Measurements from ENCODE around the gene AHCYL2. TPM values are rescaled to one million over a fixed set of nuclear protein-coding genes. Genes with fewer than 3 reads are reported as not detected.

AHCYL2 gene
- total RNA-seq, 1 experiment from 2014 or later = 54.6 TPM

DNA sequence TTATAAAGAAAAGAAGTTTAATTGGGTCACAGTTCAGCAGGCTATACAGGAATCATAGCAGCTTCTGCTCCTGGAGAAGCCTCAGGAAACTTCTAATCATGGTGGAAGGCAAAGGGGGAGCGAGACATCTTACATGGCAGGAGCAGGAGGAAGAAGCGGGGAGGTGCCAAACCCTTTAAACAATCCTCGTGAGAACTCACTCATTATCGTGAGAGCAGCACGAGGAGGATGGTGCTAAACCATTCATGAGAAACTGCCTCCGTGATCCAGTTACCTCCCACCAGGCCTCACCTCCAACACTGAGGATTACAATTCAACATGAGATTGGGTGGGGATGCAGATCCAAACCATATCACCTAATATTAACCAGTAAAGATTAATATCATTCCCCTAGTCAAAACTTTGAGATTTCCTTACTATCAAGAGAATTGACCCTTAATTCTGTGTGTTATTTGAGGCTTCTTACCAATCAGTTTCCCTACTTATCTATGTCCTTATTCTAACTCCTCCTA, 38.0 kb upstream of the AHCYL2 start:
- no peak overlapping the region for H3K4me3 Mint-ChIP-seq (ENCODE audit: low read depth, unreplicated experiment)
- TF ChIP-seq, protein P1, sequence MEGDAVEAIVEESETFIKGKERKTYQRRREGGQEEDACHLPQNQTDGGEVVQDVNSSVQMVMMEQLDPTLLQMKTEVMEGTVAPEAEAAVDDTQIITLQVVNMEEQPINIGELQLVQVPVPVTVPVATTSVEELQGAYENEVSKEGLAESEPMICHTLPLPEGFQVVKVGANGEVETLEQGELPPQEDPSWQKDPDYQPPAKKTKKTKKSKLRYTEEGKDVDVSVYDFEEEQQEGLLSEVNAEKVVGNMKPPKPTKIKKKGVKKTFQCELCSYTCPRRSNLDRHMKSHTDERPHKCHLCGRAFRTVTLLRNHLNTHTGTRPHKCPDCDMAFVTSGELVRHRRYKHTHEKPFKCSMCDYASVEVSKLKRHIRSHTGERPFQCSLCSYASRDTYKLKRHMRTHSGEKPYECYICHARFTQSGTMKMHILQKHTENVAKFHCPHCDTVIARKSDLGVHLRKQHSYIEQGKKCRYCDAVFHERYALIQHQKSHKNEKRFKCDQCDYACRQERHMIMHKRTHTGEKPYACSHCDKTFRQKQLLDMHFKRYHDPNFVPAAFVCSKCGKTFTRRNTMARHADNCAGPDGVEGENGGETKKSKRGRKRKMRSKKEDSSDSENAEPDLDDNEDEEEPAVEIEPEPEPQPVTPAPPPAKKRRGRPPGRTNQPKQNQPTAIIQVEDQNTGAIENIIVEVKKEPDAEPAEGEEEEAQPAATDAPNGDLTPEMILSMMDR (IDR thresholded peaks at IDR 0.05; ENCODE audit: unreplicated experiment) = no peak
- no TSS peak for BruUV-seq (replicated peaks)
- no peak for DNase-seq
- peaks cover 9% of the 10 kb centered on the region for H3K4me1 Mint-ChIP-seq (ENCODE audit: low read depth, unreplicated experiment)
- H3K36me3 Mint-ChIP-seq (ENCODE audit: insufficient read depth, unreplicated experiment) = peaks cover 5% of the 10 kb centered on the region
- H3K27me3 Mint-ChIP-seq (ENCODE audit: unreplicated experiment) = peaks cover 41% of the 10 kb centered on the region
- intact Hi-C loops (cut with micrococcal nuclease; ENCODE audit: unreplicated experiment) = no loop called here
- CTCF ChIA-PET = no interaction called here
- no peak overlapping the region for H3K27ac Mint-ChIP-seq (ENCODE audit: unreplicated experiment)
- H3K9me3 Mint-ChIP-seq (ENCODE audit: low read depth, unreplicated experiment) = no peaks in the 10 kb centered on the region

DNA sequence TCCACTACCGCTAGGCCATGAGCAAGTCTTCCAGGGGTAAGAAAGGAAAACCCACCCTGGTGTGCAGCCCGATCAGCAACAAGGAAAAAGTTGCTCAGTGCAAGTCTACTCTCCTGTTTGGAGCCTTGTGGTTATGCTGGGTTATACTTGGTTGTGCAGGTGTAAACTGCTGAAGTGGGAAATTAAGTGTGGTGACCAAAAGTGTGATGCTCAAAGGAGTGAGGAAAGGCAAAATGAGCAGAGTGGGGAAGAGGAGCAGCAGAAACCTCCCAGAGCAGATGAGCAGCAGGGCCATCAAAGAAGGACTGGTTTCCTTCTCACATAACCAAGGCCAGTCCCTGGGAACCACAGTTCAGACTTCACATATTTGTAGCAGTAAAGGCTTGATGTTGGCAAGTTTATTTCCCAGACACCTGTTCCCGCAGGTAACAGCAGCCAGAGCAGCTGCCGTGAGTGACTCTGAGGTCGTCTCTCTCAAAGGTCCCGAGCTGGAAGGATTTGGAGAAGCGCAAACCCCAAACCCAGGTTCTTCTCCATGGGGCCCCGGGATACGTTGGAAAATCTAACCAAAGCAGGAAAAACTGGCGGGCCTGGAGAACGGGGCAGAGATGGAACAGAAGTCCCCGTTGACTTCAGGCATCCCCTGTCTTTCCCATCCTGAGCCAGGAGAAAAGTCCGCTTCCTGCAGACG, 37.0 kb upstream of the AHCYL2 start:
- peaks cover 5% of the 10 kb centered on the region for H3K36me3 Mint-ChIP-seq (ENCODE audit: insufficient read depth, unreplicated experiment)
- H3K4me3 Mint-ChIP-seq (ENCODE audit: low read depth, unreplicated experiment) = peak overlapping the region; percentile 65
- intact Hi-C loops (cut with micrococcal nuclease; ENCODE audit: unreplicated experiment) = no loop called here
- CTCF ChIA-PET = no interaction called here
- DNase-seq = no peak
- BruUV-seq (replicated peaks) = no TSS peak
- no peaks in the 10 kb centered on the region for H3K9me3 Mint-ChIP-seq (ENCODE audit: low read depth, unreplicated experiment)
- peaks cover 51% of the 10 kb centered on the region for H3K27me3 Mint-ChIP-seq (ENCODE audit: unreplicated experiment)
- TF ChIP-seq, protein P1 (IDR thresholded peaks at IDR 0.05; ENCODE audit: unreplicated experiment) = no peak
- no peak overlapping the region for H3K27ac Mint-ChIP-seq (ENCODE audit: unreplicated experiment)
- peaks cover 9% of the 10 kb centered on the region for H3K4me1 Mint-ChIP-seq (ENCODE audit: low read depth, unreplicated experiment)

DNA sequence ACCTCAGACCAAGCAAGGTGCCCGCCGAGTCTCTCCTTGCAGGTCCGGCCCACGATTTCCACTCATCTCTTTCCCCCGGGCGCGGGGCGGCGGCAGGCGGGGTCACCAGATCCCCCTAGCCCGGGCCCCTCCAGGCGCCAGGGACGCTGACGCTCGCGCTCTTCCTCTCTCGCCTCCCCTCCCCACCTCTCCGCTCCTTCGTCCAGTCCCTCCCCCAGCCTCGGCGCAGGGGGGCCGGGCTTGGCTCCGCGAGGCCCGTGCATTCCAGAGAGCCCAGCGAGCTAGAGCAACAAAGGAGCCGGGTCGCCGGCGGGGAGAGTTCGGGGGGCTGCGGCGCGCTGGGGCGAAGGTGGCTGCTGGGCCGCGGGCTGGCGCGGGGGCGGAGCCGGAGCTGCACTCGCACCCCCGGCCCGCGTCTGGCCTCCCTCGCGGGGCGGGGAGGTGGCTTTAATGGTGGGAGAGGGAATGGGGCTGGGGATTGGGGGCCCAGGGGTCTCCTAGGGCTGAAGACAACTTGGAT, 36.4 kb upstream of the AHCYL2 start, which contains the start of gene SMO:
SMO (plus strand) TSS at position 262 of the 520 bp plus-strand sequence. CDS start 519 bp downstream, outside the sequence.
- Mint-ChIP-seq H3K4me3 (ENCODE audit: low read depth, unreplicated experiment) (peak within 1 kb of the TSS; percentile 65), H3K36me3 (ENCODE audit: insufficient read depth, unreplicated experiment) (peaks cover 5% of the 10 kb centered on the region), H3K27me3 (ENCODE audit: unreplicated experiment) (peaks cover 55% of the 10 kb centered on the region), H3K4me1 (ENCODE audit: low read depth, unreplicated experiment) (peaks cover 9% of the 10 kb centered on the region), H3K27ac (ENCODE audit: unreplicated experiment) (no peak within 1 kb of the TSS), H3K9me3 (ENCODE audit: low read depth, unreplicated experiment) (no peaks in the 10 kb centered on the region)
- intact Hi-C loops (cut with micrococcal nuclease; ENCODE audit: unreplicated experiment) = no loop called here
- TF ChIP-seq, protein P1 (IDR thresholded peaks at IDR 0.05; ENCODE audit: unreplicated experiment) = no peak
- CTCF ChIA-PET = no interaction called here
- no peak for DNase-seq
- no TSS peak for BruUV-seq (replicated peaks)

DNA sequence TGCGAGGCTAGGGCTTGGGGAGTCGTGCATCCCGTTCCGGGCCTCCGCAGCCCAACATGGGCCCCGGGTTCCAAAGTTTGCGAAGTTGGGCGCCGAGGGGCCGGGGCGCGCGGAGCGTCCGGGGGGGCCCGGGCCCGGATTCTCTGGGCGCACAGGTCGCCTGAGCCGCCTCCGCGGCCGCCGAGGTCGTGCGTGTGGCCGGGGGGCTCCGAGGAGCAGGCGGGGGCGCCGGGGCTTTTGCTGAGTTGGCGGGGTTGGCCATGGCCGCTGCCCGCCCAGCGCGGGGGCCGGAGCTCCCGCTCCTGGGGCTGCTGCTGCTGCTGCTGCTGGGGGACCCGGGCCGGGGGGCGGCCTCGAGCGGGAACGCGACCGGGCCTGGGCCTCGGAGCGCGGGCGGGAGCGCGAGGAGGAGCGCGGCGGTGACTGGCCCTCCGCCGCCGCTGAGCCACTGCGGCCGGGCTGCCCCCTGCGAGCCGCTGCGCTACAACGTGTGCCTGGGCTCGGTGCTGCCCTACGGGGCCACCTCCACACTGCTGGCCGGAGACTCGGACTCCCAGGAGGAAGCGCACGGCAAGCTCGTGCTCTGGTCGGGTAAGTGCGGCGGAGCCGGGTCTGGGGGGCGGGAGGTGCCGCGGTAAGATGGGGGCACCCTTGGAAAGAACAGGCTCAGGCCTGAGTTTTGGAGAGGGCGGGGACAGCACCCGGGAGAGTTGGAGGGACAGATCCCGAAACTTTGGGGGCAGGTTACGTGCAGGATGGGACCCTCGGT, 35.8 kb upstream of the AHCYL2 start:
- H3K4me3 Mint-ChIP-seq (ENCODE audit: low read depth, unreplicated experiment) = peak overlapping the region; percentile 65

More for the DNA sequence above, 35.8 kb upstream of the AHCYL2 start:
- intact Hi-C loops (cut with micrococcal nuclease; ENCODE audit: unreplicated experiment) = no loop called here
- TF ChIP-seq, protein P1 (IDR thresholded peaks at IDR 0.05; ENCODE audit: unreplicated experiment) = no peak
- peaks cover 9% of the 10 kb centered on the region for H3K4me1 Mint-ChIP-seq (ENCODE audit: low read depth, unreplicated experiment)
- no TSS peak for BruUV-seq (replicated peaks)
- H3K27me3 Mint-ChIP-seq (ENCODE audit: unreplicated experiment) = peaks cover 55% of the 10 kb centered on the region
- H3K9me3 Mint-ChIP-seq (ENCODE audit: low read depth, unreplicated experiment) = no peaks in the 10 kb centered on the region
- CTCF ChIA-PET = no interaction called here
- DNase-seq = peak; percentile 19
- peaks cover 5% of the 10 kb centered on the region for H3K36me3 Mint-ChIP-seq (ENCODE audit: insufficient read depth, unreplicated experiment)
- no peak overlapping the region for H3K27ac Mint-ChIP-seq (ENCODE audit: unreplicated experiment)

Data from Calu3 (cell line).